ENCODE data around the gene SPATA32. TPM values are rescaled to one million over a fixed set of nuclear protein-coding genes. Genes with fewer than 3 reads are reported as not detected.

SPATA32 gene
- total RNA-seq, 2 donors from 2014 or later = 3.2 TPM; not detected in 1

- 91% methylated on average over 20 of the region's 21 CpGs for WGBS
- no peak for DNase-seq (ENCODE audit: low spot score)
Observed at GRCh38 chr17:45244725-45245656, 16.9 kb downstream of the SPATA32 start.

GRCh38 chr17:45243750-45244149 lies 18.1 kb downstream of the SPATA32 start:
- H3K4me3 ChIP-seq = no peak overlapping the region
- H3K27ac ChIP-seq = no peak overlapping the region
- H3K9me3 ChIP-seq = no peaks in the 10 kb centered on the region
- H3K4me1 ChIP-seq (replicated peaks) = peaks cover 14% of the 10 kb centered on the region
- 94% methylated on average over 13 of the region's 18 CpGs for WGBS
- no peak for TF ChIP-seq POLR2AphosphoS5 (IDR thresholded peaks at IDR 0.05)
- no peaks in the 10 kb centered on the region for H3K27me3 ChIP-seq (replicated peaks; ENCODE audit: insufficient read depth)
- no peak for DNase-seq (ENCODE audit: low spot score)
- H3K36me3 ChIP-seq = no peaks in the 10 kb centered on the region
- intact Hi-C loops (cut with DNase I) = no loop called here

More at GRCh38 chr17:45244725-45245656, 16.9 kb downstream of the SPATA32 start:
- Histone ChIP-seq H3K36me3 (no peaks in the 10 kb centered on the region), H3K4me3 (no peak overlapping the region), H3K27me3 (replicated peaks; ENCODE audit: insufficient read depth) (no peaks in the 10 kb centered on the region), H3K27ac (no peak overlapping the region), H3K9me3 (no peaks in the 10 kb centered on the region), H3K4me1 (replicated peaks) (peaks cover 14% of the 10 kb centered on the region)
- intact Hi-C loops (cut with DNase I) = no loop called here
- TF ChIP-seq POLR2A (IDR thresholded peaks at IDR 0.05) (no peak), POLR2AphosphoS5 (IDR thresholded peaks at IDR 0.05) (no peak), CTCF (IDR thresholded peaks at IDR 0.05) (no peak)

GRCh38 chr17:45242029-45242414 lies 19.9 kb downstream of the SPATA32 start:
- 9% methylated on average over 15 of the region's 18 CpGs for WGBS
- Histone ChIP-seq H3K27ac (peak overlapping the region; percentile 31 to 53), H3K9me3 (no peaks in the 10 kb centered on the region), H3K4me3 (peak overlapping the region; percentile 29 to 36), H3K4me1 (replicated peaks) (peaks cover 14% of the 10 kb centered on the region), H3K27me3 (replicated peaks; ENCODE audit: insufficient read depth) (no peaks in the 10 kb centered on the region), H3K36me3 (no peaks in the 10 kb centered on the region)
- no peak for DNase-seq (ENCODE audit: low spot score)
- intact Hi-C loops (cut with DNase I) = no loop called here
- no peak for TF ChIP-seq POLR2AphosphoS5 (IDR thresholded peaks at IDR 0.05)
- TF ChIP-seq POLR2A (IDR thresholded peaks at IDR 0.05) = no peak
- no peak for TF ChIP-seq CTCF (IDR thresholded peaks at IDR 0.05)

- peak; percentile 74 for DNase-seq (ENCODE audit: low spot score)
Observed at GRCh38 chr17:45241328-45242028, 20.4 kb downstream of the SPATA32 start.

More at GRCh38 chr17:45241328-45242028, 20.4 kb downstream of the SPATA32 start:
- TF ChIP-seq POLR2AphosphoS5 (IDR thresholded peaks at IDR 0.05) = no peak
- no peak for TF ChIP-seq CTCF (IDR thresholded peaks at IDR 0.05)
- TF ChIP-seq POLR2A (IDR thresholded peaks at IDR 0.05) = peak; percentile 21
- Histone ChIP-seq H3K27ac (peak overlapping the region; percentile 53 to 58), H3K4me1 (replicated peaks) (peaks cover 10% of the 10 kb centered on the region), H3K27me3 (replicated peaks; ENCODE audit: insufficient read depth) (no peaks in the 10 kb centered on the region), H3K9me3 (no peaks in the 10 kb centered on the region), H3K36me3 (no peaks in the 10 kb centered on the region), H3K4me3 (peak overlapping the region; percentile 29 to 36)
- intact Hi-C loops (cut with DNase I) = no loop called here
- 20% methylated on average over 38 of the region's 62 CpGs for WGBS
